Measurements from ENCODE around the gene BMPR1B.

BMPR1B gene

GRCh38 chr4:94918543-94918942 lies 160.8 kb downstream of the BMPR1B start:
- no peak for FAIRE-seq

- FAIRE-seq, result no peak
Measured at GRCh38 chr4:94920369-94920768, 162.6 kb downstream of the BMPR1B start.

- FAIRE-seq, result no peak
Measured at GRCh38 chr4:94924566-94924965, 166.8 kb downstream of the BMPR1B start.

- no peak for FAIRE-seq
Measured at GRCh38 chr4:94925764-94926347, 168.1 kb downstream of the BMPR1B start.

GRCh38 chr4:94926936-94927335 lies 169.2 kb downstream of the BMPR1B start:
- FAIRE-seq, result no peak

- FAIRE-seq, result no peak
Measured at GRCh38 chr4:94927696-94928095, 169.9 kb downstream of the BMPR1B start.

GRCh38 chr4:94929696-94930095 lies 171.9 kb downstream of the BMPR1B start:
- no peak for FAIRE-seq

- no peak for FAIRE-seq
Measured at GRCh38 chr4:94931626-94932025, 173.9 kb downstream of the BMPR1B start.

GRCh38 chr4:94932366-94932765 lies 174.6 kb downstream of the BMPR1B start:
- no peak for FAIRE-seq

GRCh38 chr4:94933799-94934198 lies 176.0 kb downstream of the BMPR1B start:
- no peak for FAIRE-seq

- no peak for FAIRE-seq
Measured at GRCh38 chr4:94934201-94934600, 176.4 kb downstream of the BMPR1B start.

- peak; percentile 30 for FAIRE-seq
Measured at GRCh38 chr4:94934864-94935263, 177.1 kb downstream of the BMPR1B start.

GRCh38 chr4:94936854-94937253 lies 179.1 kb downstream of the BMPR1B start:
- no peak for FAIRE-seq

- FAIRE-seq, result no peak
Measured at GRCh38 chr4:94939791-94940519, 182.2 kb downstream of the BMPR1B start.

- FAIRE-seq, result no peak
Measured at GRCh38 chr4:94940520-94940908, 182.8 kb downstream of the BMPR1B start.

GRCh38 chr4:94941706-94942105 lies 184.0 kb downstream of the BMPR1B start:
- FAIRE-seq, result no peak

- FAIRE-seq, result no peak
Measured at GRCh38 chr4:94944726-94945125, 187.0 kb downstream of the BMPR1B start.

- no peak for FAIRE-seq
Measured at GRCh38 chr4:94947681-94948108, 189.9 kb downstream of the BMPR1B start.

- FAIRE-seq, result no peak
Measured at GRCh38 chr4:94954251-94954650, 196.5 kb downstream of the BMPR1B start.

- FAIRE-seq, result no peak
Measured at GRCh38 chr4:94957030-94957429, 199.3 kb downstream of the BMPR1B start.

- FAIRE-seq, result no peak
Measured at GRCh38 chr4:94959307-94959706, 201.6 kb downstream of the BMPR1B start.

- no peak for FAIRE-seq
Measured at GRCh38 chr4:94960708-94961107, 203.0 kb downstream of the BMPR1B start.

GRCh38 chr4:94961420-94961819 lies 203.7 kb downstream of the BMPR1B start:
- peak; percentile 69 for FAIRE-seq

GRCh38 chr4:94962484-94962883 lies 204.7 kb downstream of the BMPR1B start:
- no peak for FAIRE-seq

- no peak for FAIRE-seq
Measured at GRCh38 chr4:94965852-94966251, 208.1 kb downstream of the BMPR1B start.
